H1 (cell line): ENCODE results near the gene ERC1. TPM values are rescaled to one million over a fixed set of nuclear protein-coding genes. Genes with fewer than 3 reads are reported as not detected.

Source experiments
- CTCF ChIA-PET: fragments of 300-600 bp; sonication (Branson Sonifier 250); formaldehyde crosslinking; loops from one replicate; lab custom pipeline; 2021; ENCODE audit not compliant: partially characterized antibody; lab: Charles Lee
- POLR2A ChIA-PET: fragments of 300-600 bp; sonication (Branson Sonifier 250); formaldehyde crosslinking; loops from one replicate; lab custom pipeline; 2021; ENCODE audit warnings: inconsistent platforms; ENCODE audit not compliant: partially characterized antibody; lab: Charles Lee
- DNase-seq, 2 experiments: peaks; one replicate each; pipeline versions ENCODE4 v3.0.0 to v3.0.0-alpha.2; 2010 to 2022; ENCODE audit warnings: low spot score in 2 of 2, low read depth in 1 of 2, mixed read lengths in 1 of 2
- FAIRE-seq: peaks from 2 replicates; lab custom pipeline; 2011; peaks lifted over from hg19 to GRCh38; lab: Jason Lieb, UNC
- H2AFZ ChIP-seq: 2 replicates; pipeline ENCODE4 v1.8.1; 2012; ENCODE audit warnings: low read length, inconsistent platforms
- H2AK5ac ChIP-seq: 2 replicates; pipeline ENCODE4 v1.6.1; 2013; ENCODE audit warnings: low read depth, low read length
- H2BK120ac ChIP-seq: replicated peaks from 2 replicates; pipeline ENCODE3; 2013; ENCODE audit warnings: low read depth, low read length, inconsistent platforms
- H2BK12ac ChIP-seq: 2 replicates; pipeline ENCODE4 v1.6.1; 2013; ENCODE audit warnings: low read depth, low read length
- H2BK15ac ChIP-seq: 2 replicates; pipeline ENCODE4 v1.6.1; 2013; ENCODE audit warnings: low read length
- H2BK20ac ChIP-seq: 2 replicates; pipeline ENCODE4 v1.6.1; 2013; ENCODE audit warnings: low read length
- H2BK5ac ChIP-seq: 2 replicates; pipeline ENCODE4 v1.6.1; 2013; ENCODE audit warnings: low read depth, low read length
- H3K14ac ChIP-seq: 2 replicates; pipeline ENCODE4 v1.6.1; 2013; ENCODE audit warnings: inconsistent platforms; ENCODE audit not compliant: insufficient read length
- H3K18ac ChIP-seq: 2 replicates; pipeline ENCODE4 v1.6.1; 2013; ENCODE audit warnings: low read length; ENCODE audit errors: extremely low read depth
- H3K23ac ChIP-seq: 2 replicates; pipeline ENCODE4 v1.6.1; 2013; ENCODE audit warnings: inconsistent platforms; ENCODE audit not compliant: insufficient read length
- H3K23me2 ChIP-seq: 2 replicates; pipeline ENCODE4 v1.6.1; 2013; ENCODE audit warnings: low read depth, low read length
- H3K27ac ChIP-seq: 2 replicates; pipeline ENCODE4 v1.6.1; 2011; ENCODE audit warnings: low read depth, low read length, inconsistent platforms
- H3K27me3 ChIP-seq, 4 experiments: replicated peaks in 1 of 4; 1 replicate in 1 of 4; 2 replicates in 3 of 4; pipeline versions ENCODE4 v1.6.1 to v1.8.1; 2011 to 2013; ENCODE audit warnings: low read length in 3 of 4, mild to moderate bottlenecking in 3 of 4, inconsistent platforms in 2 of 4, mixed read lengths in 2 of 4, moderate library complexity in 1 of 4; ENCODE audit not compliant: control insufficient read depth in 3 of 4, insufficient read depth in 3 of 4; ENCODE audit errors: extremely low read depth in 1 of 4
- H3K36me3 ChIP-seq, 4 experiments: 2 replicates each; pipeline versions ENCODE4 v1.6.1 to v1.8.1; 2011 to 2013; ENCODE audit warnings: mild to moderate bottlenecking in 4 of 4, low read length in 3 of 4, moderate library complexity in 2 of 4, control low read depth in 1 of 4, inconsistent platforms in 1 of 4; ENCODE audit not compliant: insufficient read depth in 4 of 4, control insufficient read depth in 2 of 4
- H3K4ac ChIP-seq: replicated peaks from 2 replicates; pipeline ENCODE3; 2013; ENCODE audit warnings: low read length, low read depth, mixed read lengths, inconsistent platforms; ENCODE audit not compliant: insufficient read length
- H3K4me1 ChIP-seq, 4 experiments: replicated peaks in 1 of 4; 1 replicate in 1 of 4; 2 replicates in 3 of 4; pipeline versions ENCODE4 v1.6.1 to v1.8.1; 2011 to 2013; ENCODE audit warnings: low read length in 3 of 4, inconsistent platforms in 2 of 4, mixed read lengths in 1 of 4; ENCODE audit not compliant: insufficient read depth in 4 of 4, control insufficient read depth in 3 of 4
- H3K4me2 ChIP-seq, 2 experiments: 2 replicates each; pipeline versions ENCODE4 v1.6.1 to v1.8.1; 2011 to 2013; ENCODE audit warnings: low read depth in 2 of 2, low read length in 2 of 2, control low read depth in 1 of 2, inconsistent platforms in 1 of 2, mild to moderate bottlenecking in 1 of 2; ENCODE audit not compliant: insufficient read depth in 1 of 2
- H3K4me3 ChIP-seq, 4 experiments: fragments of 200-600, 300-600 bp in 1 of 4; sonication (generic), shearing (Covaris generic), sonication (Bioruptor Twin) in 1 of 4; 2 replicates each; pipeline versions ENCODE4 v1.5.1 to v1.8.1; 2011 to 2016; ENCODE audit warnings: low read length in 4 of 4, low read depth in 3 of 4, control low read depth in 2 of 4, inconsistent platforms in 2 of 4, mild to moderate bottlenecking in 2 of 4, mixed read lengths in 1 of 4, moderate library complexity in 1 of 4; ENCODE audit not compliant: insufficient read depth in 2 of 4; ENCODE audit errors: extremely low read depth in 1 of 4
- H3K56ac ChIP-seq: replicated peaks from 2 replicates; pipeline ENCODE3; 2013; ENCODE audit warnings: low read depth, mild to moderate bottlenecking, mixed read lengths, low read length, inconsistent platforms; ENCODE audit not compliant: insufficient read length
- H3K79me1 ChIP-seq: 2 replicates; pipeline ENCODE4 v1.6.1; 2013; ENCODE audit warnings: low read depth, low read length, control low read depth
- H3K79me2 ChIP-seq, 2 experiments: 2 replicates each; pipeline versions ENCODE4 v1.6.1 to v1.8.1; 2012 to 2013; ENCODE audit warnings: low read length in 2 of 2, mild to moderate bottlenecking in 2 of 2, inconsistent platforms in 1 of 2; ENCODE audit not compliant: insufficient read depth in 2 of 2, control insufficient read depth in 1 of 2
- H3K9ac ChIP-seq, 4 experiments: replicated peaks in 1 of 4; 1 replicate in 1 of 4; 2 replicates in 3 of 4; pipeline versions ENCODE4 v1.6.1 to v1.8.1; 2011 to 2013; ENCODE audit warnings: low read depth in 3 of 4, low read length in 3 of 4, control low read depth in 2 of 4, mild to moderate bottlenecking in 2 of 4, moderate library complexity in 2 of 4, inconsistent platforms in 1 of 4; ENCODE audit errors: extremely low read depth in 1 of 4
- H3K9me3 ChIP-seq, 2 experiments: 2 replicates each; pipeline versions ENCODE4 v1.6.1 to v1.8.1; 2012 to 2013; ENCODE audit warnings: mild to moderate bottlenecking in 2 of 2, moderate library complexity in 2 of 2, control low read depth in 1 of 2, inconsistent platforms in 1 of 2, low read depth in 1 of 2, low read length in 1 of 2, mixed read lengths in 1 of 2; ENCODE audit not compliant: insufficient read depth in 2 of 2
- H4K20me1 ChIP-seq, 2 experiments: replicated peaks in 1 of 2; 2 replicates each; pipeline versions ENCODE3 to v1.8.1; 2011 to 2013; ENCODE audit warnings: inconsistent platforms in 2 of 2, low read length in 2 of 2, mild to moderate bottlenecking in 1 of 2; ENCODE audit not compliant: insufficient read depth in 2 of 2, control insufficient read depth in 1 of 2
- H4K5ac ChIP-seq: 2 replicates; pipeline ENCODE4 v1.6.1; 2013; ENCODE audit warnings: low read length, low read depth, mixed read lengths, inconsistent platforms; ENCODE audit not compliant: insufficient read length
- H4K8ac ChIP-seq: 2 replicates; pipeline ENCODE4 v1.8.0; 2013; ENCODE audit warnings: mild to moderate bottlenecking, moderate library complexity, low read length, inconsistent platforms; ENCODE audit not compliant: insufficient read depth; ENCODE audit errors: extremely low read depth
- H4K91ac ChIP-seq: replicated peaks from 2 replicates; pipeline ENCODE3; 2013; ENCODE audit warnings: low read length, mixed read lengths, inconsistent platforms; ENCODE audit not compliant: insufficient read length
- ASH2L ChIP-seq: fragments of 200-600, 300-600 bp; sonication (generic); IDR thresholded peaks from one replicate; pipeline ENCODE4 v1.7.1; 2017; ENCODE audit warnings: low read length
- CBX8 ChIP-seq: fragments of 300-800, 300-1000 bp; sonication (generic); IDR thresholded peaks from 2 replicates; pipeline ENCODE4 v1.7.1; 2016; ENCODE audit warnings: low read depth, low read length, borderline replicate concordance
- CHD2 ChIP-seq: IDR thresholded peaks from 2 replicates; pipeline ENCODE4 v1.6.1; 2012; ENCODE audit warnings: low read length, improper control_type of control experiment
- CREB1 ChIP-seq: IDR thresholded peaks from 2 replicates; pipeline ENCODE4 v1.6.1; 2012; ENCODE audit warnings: inconsistent platforms
- CTBP2 ChIP-seq: IDR thresholded peaks from 2 replicates; pipeline ENCODE4 v1.7.0; 2011; ENCODE audit warnings: borderline replicate concordance, mild to moderate bottlenecking, moderate library complexity, mixed read lengths, low read length; ENCODE audit not compliant: insufficient read depth, insufficient read length
- HDAC2 ChIP-seq, 2 experiments: fragments of 300-600 bp in 1 of 2; sonication (generic) in 1 of 2; IDR thresholded peaks; 2 replicates each; pipeline ENCODE4 v1.6.1; 2011 to 2012; ENCODE audit warnings: low read depth in 2 of 2, low read length in 2 of 2, mild to moderate bottlenecking in 2 of 2, moderate library complexity in 2 of 2, borderline replicate concordance in 1 of 2, inconsistent platforms in 1 of 2
- NANOG ChIP-seq: IDR thresholded peaks from 2 replicates; pipeline ENCODE4 v1.6.1; 2011; ENCODE audit warnings: low read length, low read depth, mild to moderate bottlenecking, inconsistent platforms; ENCODE audit not compliant: insufficient read depth, poor library complexity, severe bottlenecking
- RBBP5 ChIP-seq: IDR thresholded peaks from 2 replicates; pipeline ENCODE4 v1.7.1; 2012; ENCODE audit warnings: low read depth, mild to moderate bottlenecking, inconsistent platforms, low read length, moderate library complexity, borderline replicate concordance
- SP4 ChIP-seq: IDR thresholded peaks from 2 replicates; pipeline ENCODE4 v1.6.1; 2012; ENCODE audit warnings: low read length, inconsistent platforms
- TAF7 ChIP-seq: optimal IDR thresholded peaks from 2 replicates; pipeline ENCODE3; 2011; ENCODE audit warnings: low read depth, mild to moderate bottlenecking, inconsistent platforms, low read length, moderate library complexity, borderline replicate concordance
- TBP ChIP-seq: IDR thresholded peaks from 2 replicates; pipeline ENCODE4 v1.6.1; 2011; ENCODE audit warnings: low read depth, low read length, improper control_type of control experiment
- YY1 ChIP-seq: IDR thresholded peaks from 2 replicates; pipeline ENCODE4 v1.6.1; 2011; ENCODE audit warnings: low read depth, mild to moderate bottlenecking, low read length
- ZNF274 ChIP-seq: IDR thresholded peaks from 2 replicates; pipeline ENCODE4 v1.7.0; 2012; ENCODE audit warnings: low read length, borderline replicate concordance; ENCODE audit errors: extremely low read depth
- polyA plus RNA-seq, 7 experiments: library from polyadenylated mRNA; depleted of rRNA in 3 of 7; stranded (reverse) in 5 of 7; unstranded in 2 of 7; fragments of >200 nt in 5 of 7; fragments of 200-250 nt in 2 of 7; gene quantifications; 1 replicate in 5 of 7; 2 replicates in 1 of 7; 4 replicates in 1 of 7; pipeline versions ENCODE4 v1.2.1 to v1.2.3, GENCODE V29; 2011 to 2013; ENCODE audit warnings: missing spikeins in 2 of 7, mixed read lengths in 2 of 7
- total RNA-seq: library from RNA; stranded (reverse); fragmentation: NEBNext Ultra II Directional; extraction: Animal tissue kit (Norgen Biotek cat#: 25700); gene quantifications from 2 replicates; pipeline ENCODE4 v1.2.1, GENCODE V29; 2021
- TF ChIP-seq, protein P1 (sequence below): IDR thresholded peaks from 2 replicates; pipeline ENCODE4 v1.6.1; 2011; ENCODE audit warnings: low read length, improper control_type of control experiment

ERC1 gene
- total and polyA plus RNA-seq, 2 of the 8 experiments (the other 6 are each of a cell fraction or from before 2014, with no cell fraction given), result 7.8 to 45.7 TPM

DNA sequence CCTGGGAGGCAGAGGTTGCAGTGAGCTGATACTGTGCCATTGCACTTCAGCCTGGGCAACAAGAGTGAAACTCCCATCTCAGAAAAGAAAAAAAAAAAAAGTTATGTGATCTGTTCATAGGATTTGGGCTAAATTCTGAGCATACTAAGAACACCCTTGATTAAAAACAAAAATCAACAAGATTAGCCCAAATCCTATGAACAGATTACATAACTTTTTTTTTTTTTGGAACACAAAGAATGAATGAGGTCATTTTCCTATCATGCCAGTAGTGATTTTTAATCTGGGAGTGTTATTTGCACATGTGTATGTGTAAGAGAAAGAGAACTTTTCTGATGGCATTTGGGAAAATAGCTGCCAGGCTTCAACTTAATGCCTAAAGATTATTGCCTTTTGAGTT, 208.7 kb downstream of the ERC1 start:
- Histone ChIP-seq H3K9me3 (peaks cover 4 to 5% of the 10 kb centered on the region in 2 experiments; a peak in 1 of 4 replicates), H4K8ac (no peak overlapping the region), H3K4me1 (peaks cover 0 to 4% (median under 1%) of the 10 kb centered on the region in 4 experiments; a peak in 3 of 7 replicates), H3K27me3 (no peaks in the 10 kb centered on the region), H3K14ac (no peak overlapping the region), H4K91ac (no peak overlapping the region), H3K4me2 (no peak overlapping the region), H2AFZ (no peak overlapping the region), H2BK15ac (no peak overlapping the region), H2BK20ac (no peak overlapping the region), H3K36me3 (peaks cover 0 to 20% (median 3%) of the 10 kb centered on the region in 4 experiments; a peak in 2 of 8 replicates), H4K20me1 (no peaks in the 10 kb centered on the region), H3K23ac (no peak overlapping the region), H3K4ac (no peak overlapping the region), H3K4me3 (no peak overlapping the region), H2AK5ac (no peak overlapping the region), H3K18ac (no peak overlapping the region), H2BK5ac (no peak overlapping the region), H3K56ac (no peak overlapping the region), H2BK12ac (no peak overlapping the region), H3K79me2 (no peaks in the 10 kb centered on the region), H3K23me2 (no peaks in the 10 kb centered on the region), H3K79me1 (no peaks in the 10 kb centered on the region), H3K9ac (no peak overlapping the region), H4K5ac (no peak overlapping the region), H2BK120ac (no peak overlapping the region), H3K27ac (no peak overlapping the region)
- no peak for FAIRE-seq
- ChIA-PET CTCF (interaction anchor here (0.7 kb wide), 1 partner anchor 52 kb away, joined by 3 read pairs; no protein-coding TSS in a partner anchor), POLR2A (no interaction called here)
- DNase-seq, result no peak
- TF ChIP-seq, protein P1, sequence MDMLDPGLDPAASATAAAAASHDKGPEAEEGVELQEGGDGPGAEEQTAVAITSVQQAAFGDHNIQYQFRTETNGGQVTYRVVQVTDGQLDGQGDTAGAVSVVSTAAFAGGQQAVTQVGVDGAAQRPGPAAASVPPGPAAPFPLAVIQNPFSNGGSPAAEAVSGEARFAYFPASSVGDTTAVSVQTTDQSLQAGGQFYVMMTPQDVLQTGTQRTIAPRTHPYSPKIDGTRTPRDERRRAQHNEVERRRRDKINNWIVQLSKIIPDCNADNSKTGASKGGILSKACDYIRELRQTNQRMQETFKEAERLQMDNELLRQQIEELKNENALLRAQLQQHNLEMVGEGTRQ, result no peak
- TF ChIP-seq HDAC2 (IDR thresholded peaks at IDR 0.05; ENCODE audit: borderline replicate concordance in 1 of 2, low read depth in 2 of 2, low read length in 2 of 2) (no peak), CTBP2 (no peak), TAF7 (no peak), SP4 (no peak), ZNF274 (no peak), CBX8 (no peak), TBP (no peak), ASH2L (no peak), RBBP5 (no peak), NANOG (no peak), YY1 (no peak), CHD2 (no peak), CREB1 (no peak)
